Forelimb muscle (tissue), 1 donor: ENCODE data around the gene PA2G4. TPM values are rescaled to one million over a fixed set of nuclear protein-coding genes. Genes with fewer than 3 reads are reported as not detected.
"Not testable (repeated sequence)": the region's sequence is repeated elsewhere in the genome, so short reads cannot be mapped to it uniquely, and the experiment has no call there.

Source experiments
- DNase-seq: peaks from one replicate; pipeline ENCODE4 v3.0.0-alpha.2; 2013; ENCODE audit warnings: low read depth
- polyA plus RNA-seq: library from polyadenylated mRNA; unstranded; fragments of 120-200 nt; gene quantifications from one replicate; pipeline ENCODE4 v1.2.1, GENCODE V29; 2013; ENCODE audit not compliant: insufficient read length

Gene PA2G4
- polyA plus RNA-seq, 1 donor, result 111 TPM

GRCh38 chr12:56099787-56100186 is 4.6 kb upstream of the PA2G4 start:
- no peak for DNase-seq

GRCh38 chr12:56101045-56101444 is 3.3 kb upstream of the PA2G4 start:
- no peak for DNase-seq

- no peak for DNase-seq
These were observed 1.7 kb upstream of the PA2G4 start for GRCh38 chr12:56102683-56103065.

- no peak for DNase-seq
These were observed 1.2 kb upstream of the PA2G4 start for GRCh38 chr12:56103066-56103711.

- no peak for DNase-seq
These were observed 593 bp upstream of the PA2G4 start for GRCh38 chr12:56103823-56104108.

GRCh38 chr12:56104815-56105608 is 653 bp downstream of the PA2G4 start:
- DNase-seq, result no peak

GRCh38 chr12:56105609-56105902 is 1.2 kb downstream of the PA2G4 start:
- no peak for DNase-seq

- DNase-seq, result no peak
These were observed 2.9 kb downstream of the PA2G4 start for GRCh38 chr12:56107242-56107641.

- no peak for DNase-seq
These were observed 6.2 kb downstream of the PA2G4 start for GRCh38 chr12:56110571-56110970.

GRCh38 chr12:56114084-56114483 is 9.7 kb downstream of the PA2G4 start:
- DNase-seq, result no peak

GRCh38 chr12:56115329-56115728 is 11.0 kb downstream of the PA2G4 start:
- DNase-seq, result no peak

- DNase-seq, result peak; percentile 90
These were observed 12.1 kb downstream of the PA2G4 start, which contains the start of gene RPL41 for GRCh38 chr12:56116267-56117081. Gene RPL41, plus strand, starts transcription at chr12:56116633.

- not testable (repeated sequence) for DNase-seq
These were observed 12.8 kb downstream of the PA2G4 start for GRCh38 chr12:56117082-56117706.

- DNase-seq, result peak; percentile 99
These were observed 13.7 kb downstream of the PA2G4 start, which contains the start of gene ZC3H10 for GRCh38 chr12:56117778-56118687. Gene ZC3H10, plus strand, starts transcription at chr12:56118266. Its CDS starts 2,297 bp downstream, at chr12:56120563.

- no peak for DNase-seq
These were observed 14.5 kb downstream of the PA2G4 start for GRCh38 chr12:56118688-56119357.

GRCh38 chr12:56119361-56119796 is 15.0 kb downstream of the PA2G4 start:
- no peak for DNase-seq

GRCh38 chr12:56120158-56120846 is 15.9 kb downstream of the PA2G4 start:
- DNase-seq, result no peak

- no peak for DNase-seq
These were observed 17.0 kb downstream of the PA2G4 start for GRCh38 chr12:56121204-56121870.

GRCh38 chr12:56122637-56123036 is 18.3 kb downstream of the PA2G4 start:
- DNase-seq, result no peak
